GM12864 (cell line): ENCODE data around the gene PSME1.

Source experiments
- DNase-seq: peaks from one replicate; pipeline ENCODE4 v3.0.0-alpha.2; 2011; ENCODE audit warnings: low read depth
- H3K4me3 ChIP-seq: 2 replicates; pipeline ENCODE4 v1.5.1; 2011; ENCODE audit warnings: mild to moderate bottlenecking, low read depth, low read length, control low read depth
- CTCF ChIP-seq: IDR thresholded peaks from 2 replicates; pipeline ENCODE4 v1.5.1; 2011; ENCODE audit warnings: low read depth, mild to moderate bottlenecking, moderate library complexity, low read length, control low read depth, inconsistent platforms; ENCODE audit errors: missing control alignments

Gene PSME1

GRCh38 chr14:24181371-24182077 is 45.5 kb downstream of the PSME1 start:
- no peak for TF ChIP-seq CTCF
- DNase-seq: no peak
- H3K4me3 ChIP-seq: no peak overlapping the region

DNA sequence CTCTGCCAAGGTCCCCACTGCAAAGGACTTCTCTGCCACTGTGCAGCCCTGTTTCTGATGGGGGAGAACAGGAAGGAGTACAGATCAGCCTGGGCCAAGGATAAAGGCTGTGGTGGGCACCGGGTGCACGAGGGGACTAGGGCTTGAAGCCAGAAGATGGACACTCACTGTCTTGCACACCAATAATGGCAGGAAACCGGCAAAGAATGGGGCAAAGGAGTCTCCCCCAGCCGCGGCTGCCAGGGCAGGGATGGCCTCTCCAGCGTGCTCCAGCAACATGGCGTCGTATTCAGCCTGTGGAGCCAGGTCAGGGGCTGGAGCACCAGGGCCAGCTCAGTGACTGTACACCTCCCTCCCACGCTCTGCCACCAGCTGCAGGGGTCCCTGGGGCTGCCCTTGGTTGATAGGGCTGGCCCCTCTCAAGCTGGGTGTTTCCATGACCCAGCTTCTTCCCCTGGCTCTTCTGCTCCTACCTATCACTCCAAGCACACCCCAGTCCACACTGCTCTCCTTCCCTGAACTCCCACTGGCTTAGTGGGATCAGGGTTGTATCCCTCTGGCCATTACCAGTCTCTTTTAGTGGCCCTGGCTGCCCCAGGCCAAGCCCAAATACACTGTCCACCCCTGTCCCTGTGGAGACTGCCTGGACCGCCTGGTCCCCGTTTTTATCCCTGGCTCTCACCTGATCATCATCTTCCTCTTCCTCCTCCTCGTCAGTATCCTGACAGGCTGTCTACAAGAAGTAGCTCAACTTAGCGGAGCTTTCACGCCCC is 46.3 kb downstream of the PSME1 start:
- TF ChIP-seq CTCF: no peak
- H3K4me3 ChIP-seq: no peak overlapping the region
- no peak for DNase-seq

DNA sequence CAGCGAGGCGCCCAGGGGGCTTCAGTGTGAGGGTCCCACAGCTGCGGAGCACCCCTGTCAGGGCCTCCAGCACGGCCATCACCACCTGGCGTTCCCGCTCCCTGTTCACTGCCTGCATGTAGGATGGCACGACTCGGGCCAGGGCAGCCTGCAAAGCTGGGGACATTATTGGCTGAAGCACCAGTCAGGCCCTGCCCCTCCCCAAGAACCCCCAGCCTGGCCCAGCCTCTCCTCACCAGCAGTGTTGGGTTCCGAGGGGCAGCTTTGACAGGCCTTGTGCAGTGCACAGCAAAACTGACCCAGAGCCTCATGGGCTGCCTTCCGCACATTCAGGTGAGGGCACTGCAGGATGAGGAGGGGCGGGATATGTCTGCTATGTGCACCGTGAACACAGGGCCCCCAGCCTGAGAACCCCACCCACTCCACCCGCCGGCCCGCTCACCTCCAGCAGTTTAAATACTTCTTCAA is 47.1 kb downstream of the PSME1 start:
- TF ChIP-seq CTCF: no peak
- no peak for DNase-seq
- H3K4me3 ChIP-seq: no peak overlapping the region

DNA sequence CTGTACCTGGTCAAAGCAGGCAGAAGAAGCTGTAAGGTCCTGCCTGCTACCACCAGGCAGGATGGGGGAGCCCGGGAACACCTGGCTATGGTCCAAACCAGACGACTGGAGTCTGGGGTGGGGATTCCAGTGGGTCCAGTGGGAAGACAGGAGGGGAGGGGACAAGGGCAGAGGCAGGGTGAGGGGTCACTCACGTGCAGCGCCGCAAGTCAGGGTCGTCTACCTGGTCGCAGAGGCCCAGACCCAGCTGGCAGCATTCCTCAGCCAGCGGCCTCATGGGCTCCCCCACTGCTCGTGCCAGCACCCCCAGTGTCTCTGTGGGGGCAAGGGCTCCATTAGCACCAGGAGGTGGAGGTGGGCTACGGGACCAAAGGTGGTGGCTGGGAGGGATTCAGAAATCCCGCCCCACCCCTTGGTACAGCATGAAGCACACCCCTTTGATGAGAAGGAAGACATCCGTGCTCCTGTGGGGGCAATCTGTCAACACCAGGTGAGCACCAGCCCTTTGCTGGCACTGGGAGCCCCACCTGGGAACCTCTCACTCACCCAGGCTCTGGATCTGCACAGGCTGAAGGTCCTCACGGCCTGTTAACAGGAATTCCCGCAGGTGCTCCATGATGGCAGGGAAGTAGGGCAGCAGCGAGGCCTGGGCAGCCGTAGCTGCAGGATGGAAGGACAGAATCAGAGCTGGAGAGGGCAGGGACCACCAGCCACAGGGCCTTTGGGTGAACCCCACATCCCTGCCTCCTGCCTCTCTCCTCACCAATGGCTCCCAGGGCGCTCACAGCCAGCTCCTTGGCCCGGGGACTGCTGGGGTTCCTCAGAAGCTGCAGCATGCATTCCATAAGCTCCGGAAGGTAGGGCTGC is 48.3 kb downstream of the PSME1 start:
- no peak overlapping the region for H3K4me3 ChIP-seq
- TF ChIP-seq CTCF: no peak
- no peak for DNase-seq

DNA sequence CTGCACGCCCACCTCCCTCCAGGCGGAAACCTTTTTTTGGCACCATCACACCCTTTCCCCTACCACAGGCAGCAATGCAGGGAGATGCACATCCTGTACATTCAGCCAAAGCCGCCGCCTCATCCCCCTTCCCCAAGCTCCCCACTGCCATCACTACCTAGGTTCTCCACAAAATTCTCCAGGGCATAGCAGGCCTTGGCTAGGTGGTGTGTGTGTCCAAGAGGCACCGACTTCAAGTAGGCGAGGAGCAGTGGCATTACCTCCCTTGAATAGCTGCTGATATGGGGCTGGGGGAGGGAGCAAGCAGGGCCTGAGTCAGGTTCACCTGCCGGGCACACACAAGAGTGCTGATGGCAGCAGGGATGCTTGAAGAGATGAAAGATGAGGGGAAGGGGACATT is 49.0 kb downstream of the PSME1 start:
- H3K4me3 ChIP-seq: no peak overlapping the region
- no peak for DNase-seq
- no peak for TF ChIP-seq CTCF

GRCh38 chr14:24185741-24186140 is 49.7 kb downstream of the PSME1 start:
- TF ChIP-seq CTCF: no peak
- no peak overlapping the region for H3K4me3 ChIP-seq
- no peak for DNase-seq
